ENCODE results near the gene ABT1.

Gene ABT1

DNA sequence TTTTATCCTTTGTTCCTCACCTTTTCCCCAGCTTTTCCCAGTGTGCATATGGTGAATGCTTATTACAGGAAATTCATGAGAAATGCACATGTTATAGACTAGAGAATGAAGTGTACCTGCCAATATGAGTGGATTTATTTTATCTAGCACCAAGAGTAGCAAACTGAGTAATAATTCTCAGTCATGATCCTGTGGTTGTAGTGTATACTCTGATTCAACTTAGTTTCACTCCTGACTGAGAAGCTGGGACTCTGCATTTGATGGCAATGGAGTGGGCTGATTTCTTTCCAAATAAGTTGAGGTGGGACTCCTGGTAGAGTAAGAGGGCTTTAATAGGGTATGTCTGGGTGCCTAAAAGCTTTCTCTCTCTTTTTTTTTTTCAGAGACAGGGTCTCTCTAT lies 4.0 kb downstream of the ABT1 start:
- TF ChIP-seq FOXM1 (IDR thresholded peaks at IDR 0.05; ENCODE audit: borderline replicate concordance): no peak
- TF ChIP-seq SUZ12 (IDR thresholded peaks at IDR 0.05): no peak
- TF ChIP-seq ELF4 (IDR thresholded peaks at IDR 0.05): no peak
- TF ChIP-seq ARNT (IDR thresholded peaks at IDR 0.05): no peak
- no peak for TF ChIP-seq SP1 (IDR thresholded peaks at IDR 0.05)
- no peak for TF ChIP-seq HDGF (IDR thresholded peaks at IDR 0.05; ENCODE audit: borderline replicate concordance)
- no peak for TF ChIP-seq ZNF384 (IDR thresholded peaks at IDR 0.05)
- TF ChIP-seq, protein P1, sequence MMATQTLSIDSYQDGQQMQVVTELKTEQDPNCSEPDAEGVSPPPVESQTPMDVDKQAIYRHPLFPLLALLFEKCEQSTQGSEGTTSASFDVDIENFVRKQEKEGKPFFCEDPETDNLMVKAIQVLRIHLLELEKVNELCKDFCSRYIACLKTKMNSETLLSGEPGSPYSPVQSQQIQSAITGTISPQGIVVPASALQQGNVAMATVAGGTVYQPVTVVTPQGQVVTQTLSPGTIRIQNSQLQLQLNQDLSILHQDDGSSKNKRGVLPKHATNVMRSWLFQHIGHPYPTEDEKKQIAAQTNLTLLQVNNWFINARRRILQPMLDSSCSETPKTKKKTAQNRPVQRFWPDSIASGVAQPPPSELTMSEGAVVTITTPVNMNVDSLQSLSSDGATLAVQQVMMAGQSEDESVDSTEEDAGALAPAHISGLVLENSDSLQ (IDR thresholded peaks at IDR 0.05): no peak
- no peak for TF ChIP-seq CTBP1 (IDR thresholded peaks at IDR 0.05; ENCODE audit: borderline replicate concordance)
- no peak for TF ChIP-seq FOXK2 (IDR thresholded peaks at IDR 0.05)
- TF ChIP-seq LEF1 (IDR thresholded peaks at IDR 0.05; ENCODE audit: borderline replicate concordance): no peak
- no peak for TF ChIP-seq BHLHE40 (IDR thresholded peaks at IDR 0.05; ENCODE audit: borderline replicate concordance)
- TF ChIP-seq FOXA1 (IDR thresholded peaks at IDR 0.05): no peak
- TF ChIP-seq L3MBTL2 (conservative IDR thresholded peaks at IDR 0.05): no peak
- no peak for TF ChIP-seq TARDBP (IDR thresholded peaks at IDR 0.05)
- no peak for TF ChIP-seq NFRKB (IDR thresholded peaks at IDR 0.05)
- CTCF ChIA-PET: interaction anchor here (0.8 kb wide), 1 partner anchor 45 kb away, joined by 3 read pairs; no protein-coding TSS in a partner anchor
- POLR2A ChIA-PET: interaction anchor here (0.7 to 1.5 kb wide), 2 partner anchors 532 to 547 kb away, joined by 3 read pairs; a partner anchor contains a TSS
- no peak for DNase-seq (ENCODE audit: extremely low spot score)

DNA sequence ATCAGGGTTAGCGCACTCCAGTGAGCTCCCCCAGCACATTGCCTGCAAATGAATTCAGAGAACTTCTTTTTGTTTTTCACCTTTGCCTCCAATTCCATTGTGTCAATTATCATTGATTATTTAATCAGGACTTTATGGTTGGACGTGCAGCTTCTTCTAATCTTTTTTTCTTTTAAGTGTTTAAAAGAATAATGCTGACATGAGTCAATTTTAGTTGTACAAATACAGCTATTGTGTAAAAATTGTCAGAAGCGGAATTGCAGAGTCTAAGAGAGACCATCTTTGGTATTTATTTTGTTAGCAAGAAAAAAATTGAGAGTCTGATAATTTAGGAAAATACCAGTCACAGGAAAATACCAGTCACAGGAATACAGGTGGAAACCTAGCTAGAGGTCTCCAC lies 5.5 kb downstream of the ABT1 start:
- CTCF ChIA-PET: no interaction called here
- POLR2A ChIA-PET: no interaction called here
- TF ChIP-seq ARNT (IDR thresholded peaks at IDR 0.05): no peak
- no peak for TF ChIP-seq SP1 (IDR thresholded peaks at IDR 0.05)
- TF ChIP-seq ELF4 (IDR thresholded peaks at IDR 0.05): no peak
- no peak for TF ChIP-seq HDGF (IDR thresholded peaks at IDR 0.05; ENCODE audit: borderline replicate concordance)
- TF ChIP-seq FOXA1 (IDR thresholded peaks at IDR 0.05): no peak
- TF ChIP-seq FOXM1 (IDR thresholded peaks at IDR 0.05; ENCODE audit: borderline replicate concordance): no peak
- TF ChIP-seq CTBP1 (IDR thresholded peaks at IDR 0.05; ENCODE audit: borderline replicate concordance): no peak
- no peak for TF ChIP-seq SUZ12 (IDR thresholded peaks at IDR 0.05)
- TF ChIP-seq, protein P1 (IDR thresholded peaks at IDR 0.05): no peak
- no peak for TF ChIP-seq ZNF384 (IDR thresholded peaks at IDR 0.05)
- TF ChIP-seq TARDBP (IDR thresholded peaks at IDR 0.05): no peak
- no peak for TF ChIP-seq L3MBTL2 (conservative IDR thresholded peaks at IDR 0.05)
- no peak for TF ChIP-seq FOXK2 (IDR thresholded peaks at IDR 0.05)
- no peak for TF ChIP-seq BHLHE40 (IDR thresholded peaks at IDR 0.05; ENCODE audit: borderline replicate concordance)
- TF ChIP-seq LEF1 (IDR thresholded peaks at IDR 0.05; ENCODE audit: borderline replicate concordance): no peak
- TF ChIP-seq NFRKB (IDR thresholded peaks at IDR 0.05): no peak
- DNase-seq (ENCODE audit: extremely low spot score): no peak

DNA sequence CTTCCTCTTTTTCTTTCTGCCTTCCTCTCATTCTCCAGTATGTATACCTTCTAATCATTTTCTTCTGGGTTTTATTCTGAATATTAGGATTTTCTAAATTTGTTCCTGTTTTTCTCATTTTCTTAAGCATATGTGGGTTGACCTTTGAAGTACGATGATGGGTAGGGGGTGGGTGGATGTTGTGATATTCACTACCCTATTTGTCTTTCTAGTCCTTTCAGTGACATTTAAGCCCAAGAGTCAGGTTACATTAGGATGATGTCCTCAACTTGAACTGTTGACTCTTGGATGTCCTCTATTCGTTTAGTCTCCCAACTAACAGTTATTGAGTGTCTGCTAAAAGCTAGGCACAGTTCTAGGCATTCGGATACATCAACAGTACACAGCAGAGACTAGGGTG lies 7.3 kb downstream of the ABT1 start:
- CTCF ChIA-PET: no interaction called here
- TF ChIP-seq HDGF (IDR thresholded peaks at IDR 0.05; ENCODE audit: borderline replicate concordance) (no peak), L3MBTL2 (conservative IDR thresholded peaks at IDR 0.05) (no peak), FOXA1 (IDR thresholded peaks at IDR 0.05) (no peak), ELF4 (IDR thresholded peaks at IDR 0.05) (no peak), TARDBP (IDR thresholded peaks at IDR 0.05) (no peak), SP1 (IDR thresholded peaks at IDR 0.05) (no peak), NFRKB (IDR thresholded peaks at IDR 0.05) (no peak), SUZ12 (IDR thresholded peaks at IDR 0.05) (no peak), CTBP1 (IDR thresholded peaks at IDR 0.05; ENCODE audit: borderline replicate concordance) (no peak), LEF1 (IDR thresholded peaks at IDR 0.05; ENCODE audit: borderline replicate concordance) (no peak), ZNF384 (IDR thresholded peaks at IDR 0.05) (no peak), FOXK2 (IDR thresholded peaks at IDR 0.05) (no peak)
- no peak for DNase-seq (ENCODE audit: extremely low spot score)
- POLR2A ChIA-PET: interaction anchor here (1.7 kb wide), 1 partner anchor 9 kb away, joined by 5 read pairs; no protein-coding TSS in a partner anchor

DNA sequence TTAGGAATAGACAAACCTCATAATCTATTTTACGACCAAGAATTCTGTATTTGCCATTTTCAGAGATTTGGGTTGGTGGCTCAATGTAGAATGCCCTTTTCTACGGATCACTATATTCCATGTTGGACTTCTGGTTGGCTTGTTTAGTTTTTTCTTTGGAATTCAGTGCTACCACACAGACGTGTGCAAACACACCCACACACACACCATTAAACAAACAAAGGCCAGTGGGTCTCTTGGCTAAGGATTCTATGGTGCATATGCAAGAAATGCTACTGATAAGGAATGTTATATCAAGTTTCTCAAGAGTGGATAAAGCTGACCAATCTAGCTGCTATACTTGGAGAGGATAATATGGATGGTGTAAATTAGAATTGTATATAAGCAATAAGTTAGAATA lies 8.0 kb downstream of the ABT1 start:
- ChIA-PET CTCF (no interaction called here), POLR2A (interaction anchor here (1.7 kb wide), 1 partner anchor 10 kb away, joined by 5 read pairs; no protein-coding TSS in a partner anchor)
- DNase-seq (ENCODE audit: extremely low spot score): no peak
- TF ChIP-seq BHLHE40 (IDR thresholded peaks at IDR 0.05; ENCODE audit: borderline replicate concordance) (no peak), TARDBP (IDR thresholded peaks at IDR 0.05) (no peak), L3MBTL2 (conservative IDR thresholded peaks at IDR 0.05) (no peak), ARNT (IDR thresholded peaks at IDR 0.05) (no peak), CTBP1 (IDR thresholded peaks at IDR 0.05; ENCODE audit: borderline replicate concordance) (no peak), FOXA1 (IDR thresholded peaks at IDR 0.05) (no peak), ELF4 (IDR thresholded peaks at IDR 0.05) (no peak), LEF1 (IDR thresholded peaks at IDR 0.05; ENCODE audit: borderline replicate concordance) (no peak), FOXK2 (IDR thresholded peaks at IDR 0.05) (no peak), ZNF384 (IDR thresholded peaks at IDR 0.05) (no peak), SP1 (IDR thresholded peaks at IDR 0.05) (no peak), NFRKB (IDR thresholded peaks at IDR 0.05) (no peak), FOXM1 (IDR thresholded peaks at IDR 0.05; ENCODE audit: borderline replicate concordance) (no peak), SUZ12 (IDR thresholded peaks at IDR 0.05) (no peak), HDGF (IDR thresholded peaks at IDR 0.05; ENCODE audit: borderline replicate concordance) (no peak)
- TF ChIP-seq, protein P1 (IDR thresholded peaks at IDR 0.05): no peak

DNA sequence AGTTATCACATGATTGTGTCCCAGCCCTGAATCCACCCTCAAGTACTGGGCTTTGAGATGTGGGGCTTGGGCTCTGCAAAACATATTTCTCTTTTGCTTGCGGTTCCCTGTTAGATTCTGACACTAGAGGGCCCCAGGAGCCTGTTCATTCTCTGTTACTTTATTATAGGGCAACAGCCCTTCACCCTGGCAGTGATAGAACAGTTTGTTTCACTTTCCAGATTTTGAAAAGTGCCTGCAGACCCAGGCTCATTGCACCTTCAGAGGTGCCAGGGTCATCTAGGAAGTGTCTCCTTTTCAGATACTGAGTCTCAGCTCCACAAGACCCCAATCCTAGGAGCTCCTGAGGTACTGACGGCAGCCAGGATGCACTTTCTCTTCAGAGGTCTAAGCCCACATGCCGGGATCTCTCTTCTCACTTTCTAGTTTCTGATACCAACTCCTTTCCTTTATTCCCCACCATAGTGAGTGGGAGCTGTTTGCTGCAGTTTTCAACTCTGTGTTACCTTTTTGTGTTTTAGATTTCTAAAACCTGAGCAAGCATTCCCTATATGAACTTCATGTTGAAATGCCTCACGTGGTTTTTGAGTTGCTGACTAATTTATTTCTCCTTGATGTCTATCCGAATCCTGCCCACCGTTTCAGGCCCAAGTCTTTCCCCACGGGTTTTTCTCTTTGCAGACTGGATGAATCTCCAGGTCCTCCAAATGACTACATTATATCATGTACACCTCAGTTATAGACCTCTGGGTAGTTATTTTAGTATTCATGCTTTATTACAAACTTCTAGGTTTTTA lies 10.9 kb downstream of the ABT1 start:
- TF ChIP-seq CTBP1 (IDR thresholded peaks at IDR 0.05; ENCODE audit: borderline replicate concordance): no peak
- TF ChIP-seq SUZ12 (IDR thresholded peaks at IDR 0.05): no peak
- ChIA-PET CTCF (interaction anchor here (0.5 to 1.0 kb wide), 3 partner anchors 12 to 472 kb away, joined by 3 to 5 read pairs (median 3); no protein-coding TSS in a partner anchor), POLR2A (interaction anchor here (0.7 kb wide), 1 partner anchor 12 kb away, joined by 3 read pairs; no protein-coding TSS in a partner anchor)

More for the DNA sequence above, 10.9 kb downstream of the ABT1 start:
- peak; percentile 63 for DNase-seq (ENCODE audit: extremely low spot score)

All from HEK293T (cell line).